ENCODE measurements around the gene PSMD12. TPM values are rescaled to one million over a fixed set of nuclear protein-coding genes. Genes with fewer than 3 reads are reported as not detected.

The PSMD12 gene
- total and polyA plus RNA-seq, 11 donors = 18.2 to 57.5 (median 46.5) TPM

- Histone ChIP-seq H3K27me3 (no peaks in the 10 kb centered on the region), H3K36me3 (no peaks in the 10 kb centered on the region), H3K4me1 (peaks cover 0 to 25% (median 10%) of the 10 kb centered on the region in 12 donors), H3K27ac (no peak overlapping the region), H3K9me3 (no peaks in the 10 kb centered on the region), H3K4me3 (no peak overlapping the region)
- ATAC-seq (no peak), DNase-seq (no peak)
- WGBS, 4 donors = 94 to 98% (median 96%) methylated on average over 9 of the region's 9 CpGs
- no peak for TF ChIP-seq POLR2A (IDR thresholded peaks at IDR 0.05)
- TF ChIP-seq, protein P1, sequence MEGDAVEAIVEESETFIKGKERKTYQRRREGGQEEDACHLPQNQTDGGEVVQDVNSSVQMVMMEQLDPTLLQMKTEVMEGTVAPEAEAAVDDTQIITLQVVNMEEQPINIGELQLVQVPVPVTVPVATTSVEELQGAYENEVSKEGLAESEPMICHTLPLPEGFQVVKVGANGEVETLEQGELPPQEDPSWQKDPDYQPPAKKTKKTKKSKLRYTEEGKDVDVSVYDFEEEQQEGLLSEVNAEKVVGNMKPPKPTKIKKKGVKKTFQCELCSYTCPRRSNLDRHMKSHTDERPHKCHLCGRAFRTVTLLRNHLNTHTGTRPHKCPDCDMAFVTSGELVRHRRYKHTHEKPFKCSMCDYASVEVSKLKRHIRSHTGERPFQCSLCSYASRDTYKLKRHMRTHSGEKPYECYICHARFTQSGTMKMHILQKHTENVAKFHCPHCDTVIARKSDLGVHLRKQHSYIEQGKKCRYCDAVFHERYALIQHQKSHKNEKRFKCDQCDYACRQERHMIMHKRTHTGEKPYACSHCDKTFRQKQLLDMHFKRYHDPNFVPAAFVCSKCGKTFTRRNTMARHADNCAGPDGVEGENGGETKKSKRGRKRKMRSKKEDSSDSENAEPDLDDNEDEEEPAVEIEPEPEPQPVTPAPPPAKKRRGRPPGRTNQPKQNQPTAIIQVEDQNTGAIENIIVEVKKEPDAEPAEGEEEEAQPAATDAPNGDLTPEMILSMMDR (IDR thresholded peaks at IDR 0.05) = no peak
- intact Hi-C loops (cut with DNase I) = no loop called here
Observed at GRCh38 chr17:67393809-67394397, 27.5 kb upstream of the PSMD12 start.

DNA sequence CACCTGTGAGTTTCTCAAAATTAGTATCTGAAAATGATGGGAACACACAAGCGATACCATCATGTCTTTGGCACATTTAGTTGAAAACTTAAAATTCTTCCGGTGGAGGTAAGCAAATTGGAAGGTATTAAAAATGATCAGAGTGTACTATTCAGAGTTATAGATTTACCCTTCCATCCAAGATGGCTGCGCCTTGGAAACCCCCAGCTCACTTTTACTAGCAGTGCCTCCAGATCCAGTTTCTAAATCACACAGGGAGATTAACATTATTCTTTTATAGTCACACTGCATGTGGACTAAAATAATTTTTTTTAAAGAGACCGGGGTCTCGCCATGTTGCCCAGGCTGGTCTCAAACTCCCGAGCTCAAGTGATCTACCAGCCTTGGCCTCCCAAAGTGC is 25.7 kb upstream of the PSMD12 start:
- H3K9me3 ChIP-seq = no peaks in the 10 kb centered on the region

DNA sequence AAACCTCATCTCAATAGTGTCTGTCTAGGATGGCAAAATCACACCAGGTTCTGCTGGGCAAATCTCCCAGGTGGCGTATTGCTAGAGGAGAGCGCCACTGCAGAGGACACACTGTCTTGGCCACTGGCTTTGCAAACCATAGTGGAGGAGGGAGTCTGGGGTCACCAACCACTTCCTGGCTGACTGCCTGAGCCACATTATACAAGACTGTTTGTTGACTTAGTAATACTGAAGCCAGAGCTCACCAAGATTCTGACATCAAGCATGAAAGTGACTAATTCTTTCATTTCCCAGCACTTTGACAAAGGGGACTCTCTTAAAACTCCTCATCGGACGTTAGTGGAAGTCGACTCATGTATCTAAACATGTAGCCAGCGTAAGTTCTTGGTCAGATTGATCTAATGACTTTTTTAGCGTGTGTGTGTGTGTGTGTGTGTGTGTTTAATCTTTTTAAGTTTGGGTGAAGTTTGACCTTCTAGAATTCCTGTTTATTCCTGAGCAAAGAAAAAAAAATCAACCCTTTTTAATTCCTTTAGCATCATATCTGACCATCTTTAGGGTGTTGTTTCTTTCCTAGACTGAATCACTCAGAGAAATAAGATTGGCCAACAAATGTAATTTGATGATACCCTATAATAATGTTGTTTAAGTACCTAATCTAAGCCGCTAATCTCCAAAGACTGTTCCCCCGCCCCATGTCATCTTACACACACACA is 24.4 kb upstream of the PSMD12 start:
- DNase-seq (peak in 3 of 5 donors; percentile 34 to 57 (median 43)), ATAC-seq (peak; percentile 18 to 86 (median 79))
- no peaks in the 10 kb centered on the region for H3K36me3 ChIP-seq
- H3K27ac ChIP-seq = peak overlapping the region in 10 of 12 donors; percentile 8 to 81 (median 29)
- H3K27me3 ChIP-seq = no peaks in the 10 kb centered on the region
- intact Hi-C loops (cut with DNase I) = no loop called here
- WGBS, 4 donors = 62 to 74% (median 67%) methylated on average over 9 of the region's 9 CpGs
- no peaks in the 10 kb centered on the region for H3K9me3 ChIP-seq
- TF ChIP-seq, protein P1 (IDR thresholded peaks at IDR 0.05) = no peak
- no peak for TF ChIP-seq POLR2A (IDR thresholded peaks at IDR 0.05)
- peaks cover 0 to 43% (median 13%) of the 10 kb centered on the region in 12 donors for H3K4me1 ChIP-seq
- peak overlapping the region in 1 of 12 donors; percentile 25 for H3K4me3 ChIP-seq

More for the DNA sequence above, 25.7 kb upstream of the PSMD12 start:
- Histone ChIP-seq H3K4me1 (peaks cover 0 to 30% (median 11%) of the 10 kb centered on the region in 12 donors), H3K27me3 (no peaks in the 10 kb centered on the region), H3K36me3 (no peaks in the 10 kb centered on the region), H3K27ac (peak overlapping the region in 1 of 12 donors; percentile 81), H3K4me3 (no peak overlapping the region)
- TF ChIP-seq POLR2A (IDR thresholded peaks at IDR 0.05) = no peak
- TF ChIP-seq, protein P1 (IDR thresholded peaks at IDR 0.05) = no peak
- WGBS, 4 donors = 96 to 99% (median 98%) methylated on average over 6 of the region's 6 CpGs
- DNase-seq (no peak), ATAC-seq (no peak)
- intact Hi-C loops (cut with DNase I) = no loop called here

GRCh38 chr17:67390006-67390645 is 23.7 kb upstream of the PSMD12 start:
- ATAC-seq = peak in 1 of 4 donors; percentile 4
- WGBS, 4 donors = 69 to 84% (median 80%) methylated on average over 6 of the region's 6 CpGs

More at GRCh38 chr17:67390006-67390645, 23.7 kb upstream of the PSMD12 start:
- Histone ChIP-seq H3K4me1 (peaks cover 0 to 47% (median 13%) of the 10 kb centered on the region in 12 donors), H3K4me3 (no peak overlapping the region), H3K27ac (peak overlapping the region in 11 of 12 donors; percentile 8 to 81 (median 33)), H3K27me3 (no peaks in the 10 kb centered on the region), H3K36me3 (no peaks in the 10 kb centered on the region), H3K9me3 (no peaks in the 10 kb centered on the region)
- no peak for DNase-seq
- intact Hi-C loops (cut with DNase I) = no loop called here
- no peak for TF ChIP-seq POLR2A (IDR thresholded peaks at IDR 0.05)
- TF ChIP-seq, protein P1 (IDR thresholded peaks at IDR 0.05) = no peak

Data from heart left ventricle (tissue), 16 donors.